ENCODE data around the gene ALDH1A1. TPM values are rescaled to one million over a fixed set of nuclear protein-coding genes. Genes with fewer than 3 reads are reported as not detected.

ALDH1A1 gene
- total and polyA plus RNA-seq, 2 of the 8 experiments (the other 6 are each of a cell fraction or from before 2014, with no cell fraction given): 0.50 to 0.82 TPM

GRCh38 chr9:72995131-72996024 is 42.5 kb upstream of the ALDH1A1 start (continued):
- TF ChIP-seq, protein P1, sequence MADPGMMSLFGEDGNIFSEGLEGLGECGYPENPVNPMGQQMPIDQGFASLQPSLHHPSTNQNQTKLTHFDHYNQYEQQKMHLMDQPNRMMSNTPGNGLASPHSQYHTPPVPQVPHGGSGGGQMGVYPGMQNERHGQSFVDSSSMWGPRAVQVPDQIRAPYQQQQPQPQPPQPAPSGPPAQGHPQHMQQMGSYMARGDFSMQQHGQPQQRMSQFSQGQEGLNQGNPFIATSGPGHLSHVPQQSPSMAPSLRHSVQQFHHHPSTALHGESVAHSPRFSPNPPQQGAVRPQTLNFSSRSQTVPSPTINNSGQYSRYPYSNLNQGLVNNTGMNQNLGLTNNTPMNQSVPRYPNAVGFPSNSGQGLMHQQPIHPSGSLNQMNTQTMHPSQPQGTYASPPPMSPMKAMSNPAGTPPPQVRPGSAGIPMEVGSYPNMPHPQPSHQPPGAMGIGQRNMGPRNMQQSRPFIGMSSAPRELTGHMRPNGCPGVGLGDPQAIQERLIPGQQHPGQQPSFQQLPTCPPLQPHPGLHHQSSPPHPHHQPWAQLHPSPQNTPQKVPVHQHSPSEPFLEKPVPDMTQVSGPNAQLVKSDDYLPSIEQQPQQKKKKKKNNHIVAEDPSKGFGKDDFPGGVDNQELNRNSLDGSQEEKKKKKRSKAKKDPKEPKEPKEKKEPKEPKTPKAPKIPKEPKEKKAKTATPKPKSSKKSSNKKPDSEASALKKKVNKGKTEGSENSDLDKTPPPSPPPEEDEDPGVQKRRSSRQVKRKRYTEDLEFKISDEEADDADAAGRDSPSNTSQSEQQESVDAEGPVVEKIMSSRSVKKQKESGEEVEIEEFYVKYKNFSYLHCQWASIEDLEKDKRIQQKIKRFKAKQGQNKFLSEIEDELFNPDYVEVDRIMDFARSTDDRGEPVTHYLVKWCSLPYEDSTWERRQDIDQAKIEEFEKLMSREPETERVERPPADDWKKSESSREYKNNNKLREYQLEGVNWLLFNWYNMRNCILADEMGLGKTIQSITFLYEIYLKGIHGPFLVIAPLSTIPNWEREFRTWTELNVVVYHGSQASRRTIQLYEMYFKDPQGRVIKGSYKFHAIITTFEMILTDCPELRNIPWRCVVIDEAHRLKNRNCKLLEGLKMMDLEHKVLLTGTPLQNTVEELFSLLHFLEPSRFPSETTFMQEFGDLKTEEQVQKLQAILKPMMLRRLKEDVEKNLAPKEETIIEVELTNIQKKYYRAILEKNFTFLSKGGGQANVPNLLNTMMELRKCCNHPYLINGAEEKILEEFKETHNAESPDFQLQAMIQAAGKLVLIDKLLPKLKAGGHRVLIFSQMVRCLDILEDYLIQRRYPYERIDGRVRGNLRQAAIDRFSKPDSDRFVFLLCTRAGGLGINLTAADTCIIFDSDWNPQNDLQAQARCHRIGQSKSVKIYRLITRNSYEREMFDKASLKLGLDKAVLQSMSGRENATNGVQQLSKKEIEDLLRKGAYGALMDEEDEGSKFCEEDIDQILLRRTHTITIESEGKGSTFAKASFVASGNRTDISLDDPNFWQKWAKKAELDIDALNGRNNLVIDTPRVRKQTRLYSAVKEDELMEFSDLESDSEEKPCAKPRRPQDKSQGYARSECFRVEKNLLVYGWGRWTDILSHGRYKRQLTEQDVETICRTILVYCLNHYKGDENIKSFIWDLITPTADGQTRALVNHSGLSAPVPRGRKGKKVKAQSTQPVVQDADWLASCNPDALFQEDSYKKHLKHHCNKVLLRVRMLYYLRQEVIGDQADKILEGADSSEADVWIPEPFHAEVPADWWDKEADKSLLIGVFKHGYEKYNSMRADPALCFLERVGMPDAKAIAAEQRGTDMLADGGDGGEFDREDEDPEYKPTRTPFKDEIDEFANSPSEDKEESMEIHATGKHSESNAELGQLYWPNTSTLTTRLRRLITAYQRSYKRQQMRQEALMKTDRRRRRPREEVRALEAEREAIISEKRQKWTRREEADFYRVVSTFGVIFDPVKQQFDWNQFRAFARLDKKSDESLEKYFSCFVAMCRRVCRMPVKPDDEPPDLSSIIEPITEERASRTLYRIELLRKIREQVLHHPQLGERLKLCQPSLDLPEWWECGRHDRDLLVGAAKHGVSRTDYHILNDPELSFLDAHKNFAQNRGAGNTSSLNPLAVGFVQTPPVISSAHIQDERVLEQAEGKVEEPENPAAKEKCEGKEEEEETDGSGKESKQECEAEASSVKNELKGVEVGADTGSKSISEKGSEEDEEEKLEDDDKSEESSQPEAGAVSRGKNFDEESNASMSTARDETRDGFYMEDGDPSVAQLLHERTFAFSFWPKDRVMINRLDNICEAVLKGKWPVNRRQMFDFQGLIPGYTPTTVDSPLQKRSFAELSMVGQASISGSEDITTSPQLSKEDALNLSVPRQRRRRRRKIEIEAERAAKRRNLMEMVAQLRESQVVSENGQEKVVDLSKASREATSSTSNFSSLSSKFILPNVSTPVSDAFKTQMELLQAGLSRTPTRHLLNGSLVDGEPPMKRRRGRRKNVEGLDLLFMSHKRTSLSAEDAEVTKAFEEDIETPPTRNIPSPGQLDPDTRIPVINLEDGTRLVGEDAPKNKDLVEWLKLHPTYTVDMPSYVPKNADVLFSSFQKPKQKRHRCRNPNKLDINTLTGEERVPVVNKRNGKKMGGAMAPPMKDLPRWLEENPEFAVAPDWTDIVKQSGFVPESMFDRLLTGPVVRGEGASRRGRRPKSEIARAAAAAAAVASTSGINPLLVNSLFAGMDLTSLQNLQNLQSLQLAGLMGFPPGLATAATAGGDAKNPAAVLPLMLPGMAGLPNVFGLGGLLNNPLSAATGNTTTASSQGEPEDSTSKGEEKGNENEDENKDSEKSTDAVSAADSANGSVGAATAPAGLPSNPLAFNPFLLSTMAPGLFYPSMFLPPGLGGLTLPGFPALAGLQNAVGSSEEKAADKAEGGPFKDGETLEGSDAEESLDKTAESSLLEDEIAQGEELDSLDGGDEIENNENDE (IDR thresholded peaks at IDR 0.05; ENCODE audit: insufficient replicate concordance, low read length): no peak
- no peak for TF ChIP-seq RFX5 (IDR thresholded peaks at IDR 0.05; ENCODE audit: borderline replicate concordance, low read depth, low read length)
- no peak for TF ChIP-seq CBX5 (IDR thresholded peaks at IDR 0.05; ENCODE audit: low read depth, low read length)
- TF ChIP-seq POLR2A (IDR thresholded peaks at IDR 0.05; ENCODE audit: control extremely low read depth in 1 of 2, low read depth in 2 of 2, low read length in 2 of 2): no peak
- no peak for TF ChIP-seq HDAC6 (IDR thresholded peaks at IDR 0.05; ENCODE audit: low read depth, low read length)
- no peak for TF ChIP-seq SUZ12 (IDR thresholded peaks at IDR 0.05; ENCODE audit: low read length)
- no peak for TF ChIP-seq GABPA (IDR thresholded peaks at IDR 0.05; ENCODE audit: borderline replicate concordance, insufficient read depth, low read length)
- TF ChIP-seq GTF2F1 (IDR thresholded peaks at IDR 0.05; ENCODE audit: borderline replicate concordance, low read depth, low read length): no peak
- no peak for TF ChIP-seq ZNF274 (IDR thresholded peaks at IDR 0.05; ENCODE audit: borderline replicate concordance, extremely low read depth, low read length)
- no peak for TF ChIP-seq FOSL1 (IDR thresholded peaks at IDR 0.05; ENCODE audit: insufficient read depth, low read depth, low read length)

Measured in H1 (cell line).